ENCODE results near the gene ZNF774.

DNA sequence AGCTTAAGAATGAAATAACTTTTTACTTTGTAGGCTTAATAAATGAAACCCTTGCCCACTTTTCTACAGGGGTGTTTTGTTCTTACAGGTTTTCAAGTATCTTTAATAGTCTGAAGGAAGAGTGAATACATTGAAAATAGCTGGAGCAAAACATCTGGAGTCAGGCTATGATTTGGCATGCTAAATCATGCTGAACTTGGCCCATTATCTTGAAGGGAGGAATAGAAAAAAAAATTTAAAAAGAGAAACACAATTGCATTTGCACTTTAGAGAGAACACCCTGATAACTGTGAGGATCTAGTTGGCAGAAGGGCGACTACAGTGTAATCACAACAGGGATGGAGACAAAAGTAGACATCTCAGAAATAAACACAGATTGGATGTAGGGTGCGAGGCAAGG is 34.1 kb downstream of the ZNF774 start:
- TF ChIP-seq, protein P1, sequence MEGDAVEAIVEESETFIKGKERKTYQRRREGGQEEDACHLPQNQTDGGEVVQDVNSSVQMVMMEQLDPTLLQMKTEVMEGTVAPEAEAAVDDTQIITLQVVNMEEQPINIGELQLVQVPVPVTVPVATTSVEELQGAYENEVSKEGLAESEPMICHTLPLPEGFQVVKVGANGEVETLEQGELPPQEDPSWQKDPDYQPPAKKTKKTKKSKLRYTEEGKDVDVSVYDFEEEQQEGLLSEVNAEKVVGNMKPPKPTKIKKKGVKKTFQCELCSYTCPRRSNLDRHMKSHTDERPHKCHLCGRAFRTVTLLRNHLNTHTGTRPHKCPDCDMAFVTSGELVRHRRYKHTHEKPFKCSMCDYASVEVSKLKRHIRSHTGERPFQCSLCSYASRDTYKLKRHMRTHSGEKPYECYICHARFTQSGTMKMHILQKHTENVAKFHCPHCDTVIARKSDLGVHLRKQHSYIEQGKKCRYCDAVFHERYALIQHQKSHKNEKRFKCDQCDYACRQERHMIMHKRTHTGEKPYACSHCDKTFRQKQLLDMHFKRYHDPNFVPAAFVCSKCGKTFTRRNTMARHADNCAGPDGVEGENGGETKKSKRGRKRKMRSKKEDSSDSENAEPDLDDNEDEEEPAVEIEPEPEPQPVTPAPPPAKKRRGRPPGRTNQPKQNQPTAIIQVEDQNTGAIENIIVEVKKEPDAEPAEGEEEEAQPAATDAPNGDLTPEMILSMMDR (IDR thresholded peaks at IDR 0.05 in 4 of 5, conservative IDR thresholded peaks at IDR 0.05 in 1 of 5) = no peak
- TF ChIP-seq POLR2A (IDR thresholded peaks at IDR 0.05) = no peak

Measured in gastrocnemius medialis (tissue), 4 donors.